GM19463 (cell line): ENCODE measurements around the gene OBSCN.

Experiments used
- ATAC-seq: cut with Tn5 transposase; IDR thresholded peaks from one replicate; pipeline ENCODE4 v1.9.1; 2021; ENCODE audit warnings: mild to moderate bottlenecking, moderate library complexity; ENCODE audit not compliant: unreplicated experiment

OBSCN gene

GRCh38 chr1:228408869-228409805 lies 201.3 kb downstream of the OBSCN start:
- ATAC-seq, result no peak

GRCh38 chr1:228410015-228410414 lies 202.2 kb downstream of the OBSCN start:
- no peak for ATAC-seq

- ATAC-seq, result no peak
These were observed 202.8 kb downstream of the OBSCN start for GRCh38 chr1:228410671-228411070.

- no peak for ATAC-seq
These were observed 203.3 kb downstream of the OBSCN start for GRCh38 chr1:228411121-228411520.

GRCh38 chr1:228411548-228412430 lies 203.9 kb downstream of the OBSCN start:
- no peak for ATAC-seq

- no peak for ATAC-seq
These were observed 205.6 kb downstream of the OBSCN start for GRCh38 chr1:228413241-228414010.

GRCh38 chr1:228414511-228415211 lies 206.8 kb downstream of the OBSCN start:
- ATAC-seq, result no peak

- ATAC-seq, result no peak
These were observed 207.4 kb downstream of the OBSCN start for GRCh38 chr1:228415221-228415620.

GRCh38 chr1:228415853-228416216 lies 208.0 kb downstream of the OBSCN start:
- no peak for ATAC-seq

GRCh38 chr1:228416217-228416933 lies 208.5 kb downstream of the OBSCN start, which contains the start of gene TRIM17:
TSS of gene TRIM17 (minus strand) at chr1:228416861. CDS start at chr1:228415072, 1,789 bp downstream.
- no peak for ATAC-seq

- ATAC-seq, result no peak
These were observed 209.2 kb downstream of the OBSCN start for GRCh38 chr1:228417061-228417460.

GRCh38 chr1:228417483-228418203 lies 209.8 kb downstream of the OBSCN start:
- ATAC-seq, result no peak

- ATAC-seq, result no peak
These were observed 213.4 kb downstream of the OBSCN start for GRCh38 chr1:228420968-228421826.

- ATAC-seq, result no peak
These were observed 215.7 kb downstream of the OBSCN start for GRCh38 chr1:228423404-228424053.

GRCh38 chr1:228424685-228425660 lies 217.1 kb downstream of the OBSCN start:
- no peak for ATAC-seq

- ATAC-seq, result no peak
These were observed 218.8 kb downstream of the OBSCN start for GRCh38 chr1:228426518-228427175.
